IMR-90 (cell line): ENCODE measurements around the gene UCK2. TPM values are rescaled to one million over a fixed set of nuclear protein-coding genes. Genes with fewer than 3 reads are reported as not detected.

ENCODE experiments used
- ATAC-seq: fragments of 200-7000 bp; cut with Tn5 transposase; 2 replicates; pipeline ENCODE4 v1.9.1; 2020; ENCODE audit warnings: low read depth, mild to moderate bottlenecking, moderate library complexity
- BruUV-seq: library from RNA; stranded (reverse); fragments of 400-500 nt; replicated peaks from 2 replicates; lab custom pipeline; 2021; lab: Mats Ljungman, UMichigan
- CTCF ChIA-PET: fragments of 300-600 bp; formaldehyde crosslinking; extraction: SDS; loops from one replicate; lab custom pipeline; 2021; ENCODE audit warnings: antibody characterized with exemption; lab: Yijun Ruan, JAX
- POLR2A ChIA-PET: fragments of 300-600 bp; sonication (Branson Sonifier 250); formaldehyde crosslinking; loops from one replicate; lab custom pipeline; 2022; ENCODE audit warnings: antibody characterized with exemption; ENCODE audit not compliant: unreplicated experiment; lab: Charles Lee
- DNase-seq: peaks from one replicate; pipeline ENCODE4 v3.0.0; 2013
- H2AFZ ChIP-seq: replicated peaks from 2 replicates; pipeline ENCODE3; 2013; ENCODE audit warnings: low read length, mild to moderate bottlenecking; ENCODE audit not compliant: poor library complexity
- H2AK5ac ChIP-seq: 2 replicates; pipeline ENCODE4 v1.6.1; 2013; ENCODE audit warnings: low read depth, low read length, inconsistent platforms
- H2AK9ac ChIP-seq: replicated peaks from 2 replicates; pipeline ENCODE3; 2013; ENCODE audit warnings: mild to moderate bottlenecking, low read depth, low read length, moderate library complexity; ENCODE audit not compliant: poor library complexity
- H2BK120ac ChIP-seq: 2 replicates; pipeline ENCODE4 v1.6.1; 2013; ENCODE audit warnings: low read depth, low read length, inconsistent platforms
- H2BK15ac ChIP-seq: 3 replicates; pipeline ENCODE4 v1.6.1; 2013; ENCODE audit warnings: low read depth, low read length, inconsistent platforms
- H2BK20ac ChIP-seq: 2 replicates; pipeline ENCODE4 v1.6.1; 2013; ENCODE audit warnings: low read depth, mild to moderate bottlenecking, inconsistent platforms, low read length, moderate library complexity
- H2BK5ac ChIP-seq: 2 replicates; pipeline ENCODE4 v1.6.1; 2013; ENCODE audit warnings: mild to moderate bottlenecking, low read depth, low read length, inconsistent platforms; ENCODE audit not compliant: poor library complexity, severe bottlenecking
- H3K14ac ChIP-seq: replicated peaks from 2 replicates; pipeline ENCODE4 v1.6.1; 2013; ENCODE audit warnings: low read depth, low read length, inconsistent platforms
- H3K18ac ChIP-seq: 2 replicates; pipeline ENCODE4 v1.6.1; 2013; ENCODE audit warnings: low read depth, low read length, control low read depth
- H3K23ac ChIP-seq: 2 replicates; pipeline ENCODE4 v1.6.1; 2013; ENCODE audit warnings: low read depth, low read length, inconsistent platforms
- H3K27ac ChIP-seq: 2 replicates; pipeline ENCODE4 v1.5.1; 2013; ENCODE audit warnings: mild to moderate bottlenecking, control low read depth, low read length; ENCODE audit not compliant: insufficient read depth
- H3K27me3 ChIP-seq: 2 replicates; pipeline ENCODE4 v1.6.1; 2013; ENCODE audit warnings: low read length; ENCODE audit not compliant: control insufficient read depth, insufficient read depth
- H3K36me3 ChIP-seq: 2 replicates; pipeline ENCODE4 v1.6.1; 2013; ENCODE audit warnings: low read length, mixed read lengths; ENCODE audit not compliant: control insufficient read depth, insufficient read depth
- H3K4ac ChIP-seq: 2 replicates; pipeline ENCODE4 v1.6.1; 2013; ENCODE audit warnings: low read depth, low read length, inconsistent platforms
- H3K4me1 ChIP-seq: 2 replicates; pipeline ENCODE4 v1.6.1; 2013; ENCODE audit warnings: low read length, mixed read lengths; ENCODE audit not compliant: control insufficient read depth, insufficient read depth
- H3K4me2 ChIP-seq: 2 replicates; pipeline ENCODE4 v1.6.1; 2013; ENCODE audit warnings: low read depth, mild to moderate bottlenecking, control low read depth, low read length, moderate library complexity
- H3K4me3 ChIP-seq: 2 replicates; pipeline ENCODE4 v1.5.1; 2013; ENCODE audit warnings: low read depth, mild to moderate bottlenecking, control low read depth, low read length, moderate library complexity; ENCODE audit not compliant: insufficient read depth
- H3K56ac ChIP-seq: 2 replicates; pipeline ENCODE4 v1.6.1; 2013; ENCODE audit warnings: low read length, inconsistent platforms; ENCODE audit not compliant: insufficient read depth; ENCODE audit errors: extremely low read depth
- H3K79me1 ChIP-seq, 2 experiments: 2 replicates each; pipeline ENCODE4 v1.6.1; 2013; ENCODE audit warnings: low read length in 2 of 2, inconsistent platforms in 1 of 2, low read depth in 1 of 2
- H3K9ac ChIP-seq: 2 replicates; pipeline ENCODE4 v1.6.1; 2013; ENCODE audit warnings: low read depth, low read length, control low read depth
- H3K9me1 ChIP-seq: 2 replicates; pipeline ENCODE4 v1.6.1; 2013; ENCODE audit warnings: low read length, inconsistent platforms; ENCODE audit not compliant: insufficient read depth
- H3K9me3 ChIP-seq: 2 replicates; pipeline ENCODE4 v1.6.1; 2013; ENCODE audit warnings: low read length; ENCODE audit not compliant: control insufficient read depth, insufficient read depth
- H4K20me1 ChIP-seq: 2 replicates; pipeline ENCODE4 v1.6.1; 2013; ENCODE audit warnings: low read length, inconsistent platforms; ENCODE audit not compliant: insufficient read depth
- H4K5ac ChIP-seq: 2 replicates; pipeline ENCODE4 v1.6.1; 2013; ENCODE audit warnings: mild to moderate bottlenecking, low read depth, low read length, control low read depth
- H4K8ac ChIP-seq, 2 experiments: 2 replicates each; pipeline ENCODE4 v1.6.1; 2013; ENCODE audit warnings: low read depth in 2 of 2, low read length in 2 of 2, control low read depth in 1 of 2, inconsistent platforms in 1 of 2
- H4K91ac ChIP-seq: 2 replicates; pipeline ENCODE4 v1.6.1; 2013; ENCODE audit warnings: low read depth, low read length, inconsistent platforms; ENCODE audit not compliant: insufficient read depth
- CHD1 ChIP-seq: IDR thresholded peaks from 2 replicates; pipeline ENCODE4 v1.6.1; 2012; ENCODE audit warnings: low read depth, low read length, improper control_type of control experiment
- FOS ChIP-seq: fragments of 150-350 bp; IDR thresholded peaks from 2 replicates; pipeline ENCODE4 v1.6.1; 2016; ENCODE audit warnings: low read depth, low read length
- MAZ ChIP-seq: IDR thresholded peaks from 2 replicates; pipeline ENCODE4 v1.6.1; 2012; ENCODE audit warnings: low read depth, mild to moderate bottlenecking, low read length, improper control_type of control experiment, moderate library complexity, borderline replicate concordance
- MXI1 ChIP-seq: IDR thresholded peaks from 2 replicates; pipeline ENCODE4 v1.6.1; 2012; ENCODE audit warnings: low read depth, mild to moderate bottlenecking, low read length, moderate library complexity, borderline replicate concordance
- POLR2A ChIP-seq: IDR thresholded peaks from 2 replicates; pipeline ENCODE4 v1.6.1; 2012; ENCODE audit warnings: mild to moderate bottlenecking, low read depth, low read length
- RAD21 ChIP-seq: IDR thresholded peaks from 2 replicates; pipeline ENCODE4 v1.6.1; 2012; ENCODE audit warnings: low read length, improper control_type of control experiment
- RCOR1 ChIP-seq: IDR thresholded peaks from 2 replicates; pipeline ENCODE4 v1.6.1; 2012; ENCODE audit warnings: mild to moderate bottlenecking, low read length, improper control_type of control experiment; ENCODE audit not compliant: insufficient replicate concordance
- RFX5 ChIP-seq: IDR thresholded peaks from 2 replicates; pipeline ENCODE4 v1.8.0; 2012; ENCODE audit warnings: low read depth, mild to moderate bottlenecking, low read length, moderate library complexity
- SMC3 ChIP-seq: fragments of 150-350 bp; IDR thresholded peaks from 2 replicates; pipeline ENCODE4 v1.6.1; 2016; ENCODE audit warnings: low read depth, mild to moderate bottlenecking, antibody characterized with exemption, low read length, moderate library complexity
- dilution Hi-C: fragments of 300-500 bp; cut with HindIII; formaldehyde crosslinking; loops from one replicate; pipeline ENCODE4 v1.14.3; 2018; ENCODE audit warnings: low sequenced_read_pairs; ENCODE audit not compliant: unreplicated experiment
- in situ Hi-C: fragments of 300-500 bp; cut with MboI; formaldehyde crosslinking; loops from 3 replicates; pipeline ENCODE4 v1.14.3; 2019; ENCODE audit warnings: low sequenced_read_pairs, inconsistent platforms, mixed read lengths
- intact Hi-C: fragments of 100-400 bp; cut with micrococcal nuclease; formaldehyde crosslinking; loops from 2 replicates; pipeline ENCODE4 v1.10.0; 2022
- polyA plus RNA-seq, 3 experiments: library from polyadenylated mRNA; depleted of rRNA; stranded (reverse); fragments of >200 nt; gene quantifications; 2 replicates each; pipeline ENCODE4 v1.2.3, GENCODE V29; 2012; ENCODE audit warnings: low replicate concordance in 1 of 3
- total RNA-seq: library from RNA; depleted of rRNA; stranded (reverse); fragments of >200 nt; gene quantifications from 2 replicates; pipeline ENCODE4 v1.2.3, GENCODE V29; 2012

Gene UCK2
- total and polyA plus RNA-seq, 2 of the 4 experiments (the other 2 are of a cell fraction): 83.0 to 87.8 TPM

DNA sequence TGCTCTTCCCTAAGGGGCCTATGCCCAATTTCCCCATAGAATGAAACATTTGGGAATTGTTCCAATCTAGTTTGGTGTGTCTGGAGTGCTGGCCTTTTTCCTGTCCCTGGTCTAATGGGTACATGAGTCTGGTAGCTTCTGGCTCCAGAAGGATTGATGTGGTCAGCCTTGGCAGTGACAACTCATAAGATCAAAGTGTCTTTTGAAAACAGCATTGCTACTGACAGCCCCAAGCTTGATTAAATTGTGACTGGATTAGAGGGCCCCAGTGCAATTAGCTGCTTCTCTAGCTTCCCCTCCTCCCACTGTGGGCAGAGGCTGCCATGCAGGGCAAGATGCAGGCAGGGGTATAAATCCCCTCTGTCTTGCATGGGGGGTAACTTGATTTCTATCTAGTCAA lies 130.9 kb downstream of the UCK2 start:
- Histone ChIP-seq H3K9me3 (no peaks in the 10 kb centered on the region), H4K5ac (no peak overlapping the region), H3K56ac (no peak overlapping the region), H2BK20ac (no peak overlapping the region), H3K27ac (no peak overlapping the region), H3K36me3 (no peaks in the 10 kb centered on the region), H3K18ac (no peak overlapping the region), H4K8ac (no peak overlapping the region), H2BK5ac (no peak overlapping the region), H2AFZ (no peak overlapping the region), H3K4me2 (no peak overlapping the region), H2BK120ac (no peak overlapping the region), H3K9ac (no peak overlapping the region), H3K4me3 (no peak overlapping the region), H2BK15ac (no peak overlapping the region), H3K79me1 (no peaks in the 10 kb centered on the region), H3K9me1 (no peaks in the 10 kb centered on the region), H4K20me1 (no peaks in the 10 kb centered on the region), H2AK5ac (no peak overlapping the region), H3K23ac (no peak overlapping the region), H3K4ac (no peak overlapping the region), H3K27me3 (no peaks in the 10 kb centered on the region), H4K91ac (no peak overlapping the region), H3K14ac (no peak overlapping the region), H2AK9ac (no peak overlapping the region), H3K4me1 (no peaks in the 10 kb centered on the region)
- ATAC-seq (no peak), DNase-seq (no peak)
- no peak for TF ChIP-seq RFX5
- no peak for TF ChIP-seq MAZ
- TF ChIP-seq POLR2A: no peak
- TF ChIP-seq RAD21: no peak
- TF ChIP-seq FOS: no peak
- TF ChIP-seq CHD1: no peak
- TF ChIP-seq SMC3: no peak
- TF ChIP-seq MXI1: no peak
- no peak for TF ChIP-seq RCOR1
- intact Hi-C loops: no loop called here
- BruUV-seq: no TSS peak
- dilution Hi-C loops: no loop called here
- ChIA-PET POLR2A (no interaction called here), CTCF (no interaction called here)
- in situ Hi-C loops: no loop called here
